Kidney (tissue), 14 donors: ENCODE measurements around the gene DVL1. TPM values are rescaled to one million over a fixed set of nuclear protein-coding genes. Genes with fewer than 3 reads are reported as not detected.
A peak's percentile ranks its signal among the peaks of the same experiment; 100 is the strongest.

Experiments used
- DNase-seq, 5 donors: peaks; one replicate each; pipeline ENCODE4 v3.0.0-alpha.2; 2013 to 2020
- FAIRE-seq: peaks from 2 replicates; lab custom pipeline; 2012; peaks lifted over from hg19 to GRCh38; lab: Jason Lieb, UNC
- H3K27ac ChIP-seq, 2 donors: one replicate each; pipeline ENCODE4 v1.7.0; 2013; ENCODE audit warnings: low read depth in 2 of 2, low read length in 2 of 2, inconsistent platforms in 1 of 2
- H3K27me3 ChIP-seq: one replicate; pipeline ENCODE4 v1.7.1; 2013; ENCODE audit warnings: low read length, inconsistent platforms; ENCODE audit not compliant: control insufficient read depth, insufficient read depth
- H3K36me3 ChIP-seq, 3 donors: one replicate each; pipeline versions ENCODE4 v1.7.0 to v1.7.1; 2013; ENCODE audit warnings: low read length in 3 of 3, control low read depth in 1 of 3, inconsistent platforms in 1 of 3; ENCODE audit not compliant: insufficient read depth in 3 of 3, control insufficient read depth in 2 of 3
- H3K4me1 ChIP-seq, 3 donors: one replicate each; pipeline versions ENCODE4 v1.7.0 to v1.7.1; 2013; ENCODE audit warnings: low read length in 3 of 3, inconsistent platforms in 1 of 3, low read depth in 1 of 3; ENCODE audit not compliant: control insufficient read depth in 2 of 3, insufficient read depth in 2 of 3
- H3K4me3 ChIP-seq, 3 donors: one replicate each; pipeline versions ENCODE4 v1.7.0 to v1.8.1; 2013; ENCODE audit warnings: low read length in 3 of 3, control low read depth in 1 of 3, inconsistent platforms in 1 of 3
- H3K9ac ChIP-seq, 3 donors: one replicate each; pipeline versions ENCODE4 v1.7.0 to v1.7.1; 2013; ENCODE audit warnings: low read length in 3 of 3, control low read depth in 1 of 3, inconsistent platforms in 1 of 3
- H3K9me3 ChIP-seq, 3 donors: one replicate each; pipeline versions ENCODE4 v1.7.0 to v1.7.1; 2013; ENCODE audit warnings: low read length in 3 of 3, control low read depth in 1 of 3, inconsistent platforms in 1 of 3; ENCODE audit not compliant: control insufficient read depth in 2 of 3, insufficient read depth in 1 of 3
- intact Hi-C: fragments of 100-400 bp; cut with DNase I; formaldehyde crosslinking; loops from one replicate; pipeline ENCODE4 v1.11.1; 2022
- polyA plus RNA-seq: library from polyadenylated mRNA; stranded (reverse); fragments of 350-450 nt; fragmentation: Illumina TruSeq; extraction: RNeasy Lipid Tissue Mini Kit (QIAGEN cat#74804); gene quantifications from one replicate; pipeline ENCODE4 v1.2.3, GENCODE V29; 2014; ENCODE audit warnings: low read depth, low replicate concordance; ENCODE audit not compliant: insufficient read depth
- total RNA-seq: library from RNA; stranded (reverse); fragmentation: NEBNext Ultra II Directional; extraction: Animal tissue kit (Norgen Biotek cat#: 25700); gene quantifications from one replicate; pipeline ENCODE4 v1.2.1, GENCODE V29; 2021
- TF ChIP-seq, protein P1 (sequence below): IDR thresholded peaks from 3 replicates; pipeline ENCODE4 v1.5.1; 2012; ENCODE audit warnings: mild to moderate bottlenecking, moderate library complexity, borderline replicate concordance; ENCODE audit not compliant: insufficient read depth; ENCODE audit errors: extremely low read depth
- donor health status: control.
- donor health status: control.
- donor health status: control.
- donor health status: control.
- donor health status: control.
- donor health status: DM: yes; HTN: yes; CAD: no.
- donor health status: Normal renal cell carcinoma (clear cell type).

DVL1 gene
- total and polyA plus RNA-seq, 2 donors from 2014 or later, result 32.5 to 55.0 TPM

DNA sequence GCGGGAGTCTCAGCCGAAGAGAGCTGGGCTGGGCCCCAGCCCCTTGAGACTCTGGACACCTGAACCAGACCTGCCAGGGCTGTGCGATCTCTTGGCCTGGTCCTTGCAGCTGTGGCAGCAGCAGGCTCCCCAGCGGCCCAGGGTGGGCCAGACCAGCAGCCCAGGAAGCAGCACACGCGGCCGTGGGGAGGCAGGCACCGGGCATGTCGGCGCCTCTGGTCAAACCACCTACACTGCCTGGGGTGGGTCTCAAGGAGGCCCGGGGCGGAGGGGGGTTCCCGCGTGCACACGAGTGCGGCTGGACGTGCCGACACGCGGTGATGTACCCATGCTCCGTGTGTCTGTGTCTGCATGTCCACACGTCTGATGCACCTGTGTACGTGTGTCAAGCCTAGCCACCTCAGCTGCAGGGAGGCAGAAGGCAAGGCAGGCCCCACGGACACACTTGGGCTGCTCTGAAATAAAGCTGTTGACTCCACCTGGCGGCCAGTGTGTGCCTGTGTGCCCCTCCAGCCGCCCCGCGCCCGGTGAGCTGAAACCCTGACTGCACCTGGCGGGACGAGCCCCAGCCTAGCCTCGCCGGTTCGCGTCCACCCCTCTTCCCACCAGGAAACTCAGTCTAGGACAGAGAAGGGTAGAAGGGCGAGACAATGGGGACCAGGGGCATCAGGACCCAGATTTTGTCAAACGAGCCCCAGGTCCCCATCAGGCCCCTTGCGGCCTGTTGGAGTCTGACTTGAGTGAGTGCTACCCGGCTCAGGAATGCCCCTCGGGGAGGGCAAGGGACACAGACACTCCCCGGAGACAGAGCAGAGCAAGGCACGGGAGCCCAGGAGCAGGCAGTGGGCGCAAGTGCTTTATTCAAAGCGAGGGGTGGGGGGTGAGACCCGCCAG lies 57.4 kb downstream of the DVL1 start:
- Histone ChIP-seq H3K27ac (no peak overlapping the region), H3K36me3 (no peaks in the 10 kb centered on the region), H3K27me3 (no peaks in the 10 kb centered on the region), H3K9ac (no peak overlapping the region), H3K4me1 (peaks cover 0 to 5% (median 0%) of the 10 kb centered on the region in 3 donors), H3K4me3 (no peak overlapping the region), H3K9me3 (no peaks in the 10 kb centered on the region)
- FAIRE-seq (no peak), DNase-seq (peak in 4 of 5 donors; percentile 77 to 89 (median 84))
- TF ChIP-seq, protein P1, sequence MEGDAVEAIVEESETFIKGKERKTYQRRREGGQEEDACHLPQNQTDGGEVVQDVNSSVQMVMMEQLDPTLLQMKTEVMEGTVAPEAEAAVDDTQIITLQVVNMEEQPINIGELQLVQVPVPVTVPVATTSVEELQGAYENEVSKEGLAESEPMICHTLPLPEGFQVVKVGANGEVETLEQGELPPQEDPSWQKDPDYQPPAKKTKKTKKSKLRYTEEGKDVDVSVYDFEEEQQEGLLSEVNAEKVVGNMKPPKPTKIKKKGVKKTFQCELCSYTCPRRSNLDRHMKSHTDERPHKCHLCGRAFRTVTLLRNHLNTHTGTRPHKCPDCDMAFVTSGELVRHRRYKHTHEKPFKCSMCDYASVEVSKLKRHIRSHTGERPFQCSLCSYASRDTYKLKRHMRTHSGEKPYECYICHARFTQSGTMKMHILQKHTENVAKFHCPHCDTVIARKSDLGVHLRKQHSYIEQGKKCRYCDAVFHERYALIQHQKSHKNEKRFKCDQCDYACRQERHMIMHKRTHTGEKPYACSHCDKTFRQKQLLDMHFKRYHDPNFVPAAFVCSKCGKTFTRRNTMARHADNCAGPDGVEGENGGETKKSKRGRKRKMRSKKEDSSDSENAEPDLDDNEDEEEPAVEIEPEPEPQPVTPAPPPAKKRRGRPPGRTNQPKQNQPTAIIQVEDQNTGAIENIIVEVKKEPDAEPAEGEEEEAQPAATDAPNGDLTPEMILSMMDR, result peak; percentile 71
- intact Hi-C loops, result loop anchor here (10.0 kb wide), 1 partner anchor 167 kb away; no protein-coding TSS in a partner anchor

- TF ChIP-seq, protein P1, result no peak
- FAIRE-seq, result no peak
- no peak overlapping the region for H3K27ac ChIP-seq
- no peaks in the 10 kb centered on the region for H3K27me3 ChIP-seq
- H3K36me3 ChIP-seq, result no peaks in the 10 kb centered on the region
- no peak overlapping the region for H3K9ac ChIP-seq
- H3K4me3 ChIP-seq, result no peak overlapping the region
- H3K4me1 ChIP-seq, result peaks cover 0 to 5% (median 0%) of the 10 kb centered on the region in 3 donors
- H3K9me3 ChIP-seq, result no peaks in the 10 kb centered on the region
- intact Hi-C loops, result loop anchor here (10.0 kb wide), 1 partner anchor 166 kb away; no protein-coding TSS in a partner anchor
- DNase-seq, result no peak
Measured at GRCh38 chr1:1291023-1291528, 58.1 kb downstream of the DVL1 start.

DNA sequence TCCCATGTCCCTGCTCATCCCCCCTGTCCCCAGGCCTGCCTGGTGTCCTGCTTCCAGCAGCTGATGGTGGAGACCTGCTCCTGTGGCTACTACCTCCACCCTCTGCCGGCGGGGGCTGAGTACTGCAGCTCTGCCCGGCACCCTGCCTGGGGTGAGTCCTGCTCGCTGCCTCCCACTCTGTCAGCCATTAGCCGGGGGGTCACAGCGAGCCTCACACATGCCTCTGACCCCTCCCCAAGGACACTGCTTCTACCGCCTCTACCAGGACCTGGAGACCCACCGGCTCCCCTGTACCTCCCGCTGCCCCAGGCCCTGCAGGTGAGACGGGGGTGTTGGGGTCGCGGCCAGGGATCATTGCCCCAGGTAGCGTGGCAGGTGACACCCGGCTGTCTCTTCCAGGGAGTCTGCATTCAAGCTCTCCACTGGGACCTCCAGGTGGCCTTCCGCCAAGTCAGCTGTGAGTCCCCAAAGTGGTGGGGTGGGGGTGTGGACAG lies 58.9 kb downstream of the DVL1 start:
- no peak for DNase-seq
- H3K27me3 ChIP-seq, result no peaks in the 10 kb centered on the region
- H3K4me1 ChIP-seq, result peaks cover 0 to 5% (median 0%) of the 10 kb centered on the region in 3 donors
- no peak for FAIRE-seq
- H3K9me3 ChIP-seq, result no peaks in the 10 kb centered on the region
- TF ChIP-seq, protein P1, result peak; percentile 67
- intact Hi-C loops, result loop anchor here (10.0 kb wide), 1 partner anchor 165 kb away; no protein-coding TSS in a partner anchor
- H3K9ac ChIP-seq, result no peak overlapping the region
- H3K36me3 ChIP-seq, result no peaks in the 10 kb centered on the region
- H3K27ac ChIP-seq, result no peak overlapping the region
- H3K4me3 ChIP-seq, result no peak overlapping the region
